ENCODE data around the gene SLC25A24.

DNA sequence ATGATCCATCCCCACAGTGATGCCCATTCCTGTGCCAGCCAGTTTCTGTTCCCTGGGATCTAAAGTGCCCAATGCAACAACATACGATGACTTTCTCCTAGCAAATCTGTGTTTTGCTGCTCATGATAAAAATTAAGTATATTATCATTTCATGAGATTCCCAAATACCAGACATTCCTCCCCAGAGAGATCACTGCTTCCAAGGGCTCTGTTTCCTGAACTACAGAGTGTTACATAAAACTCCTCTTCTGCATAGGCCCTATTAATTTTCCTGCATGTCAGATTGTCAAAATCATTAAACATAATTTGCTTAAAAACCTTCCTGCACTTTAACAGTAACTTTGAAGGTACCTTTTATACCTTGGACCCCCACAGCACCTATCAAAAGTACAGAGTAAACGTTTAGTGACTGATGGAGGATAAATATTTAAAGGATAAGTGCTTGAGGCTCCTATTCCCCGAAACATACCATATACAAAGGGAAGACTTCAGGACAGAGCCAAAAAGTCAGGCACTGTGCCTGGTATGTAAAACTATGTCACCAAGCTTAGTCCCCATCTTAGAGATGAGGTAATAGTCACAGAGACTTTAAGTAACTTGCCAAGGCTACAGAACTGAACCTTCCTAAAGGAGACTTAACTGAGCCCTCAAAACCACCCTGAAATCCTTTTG lies 50.2 kb downstream of the SLC25A24 start:
- TF ChIP-seq, protein P1, sequence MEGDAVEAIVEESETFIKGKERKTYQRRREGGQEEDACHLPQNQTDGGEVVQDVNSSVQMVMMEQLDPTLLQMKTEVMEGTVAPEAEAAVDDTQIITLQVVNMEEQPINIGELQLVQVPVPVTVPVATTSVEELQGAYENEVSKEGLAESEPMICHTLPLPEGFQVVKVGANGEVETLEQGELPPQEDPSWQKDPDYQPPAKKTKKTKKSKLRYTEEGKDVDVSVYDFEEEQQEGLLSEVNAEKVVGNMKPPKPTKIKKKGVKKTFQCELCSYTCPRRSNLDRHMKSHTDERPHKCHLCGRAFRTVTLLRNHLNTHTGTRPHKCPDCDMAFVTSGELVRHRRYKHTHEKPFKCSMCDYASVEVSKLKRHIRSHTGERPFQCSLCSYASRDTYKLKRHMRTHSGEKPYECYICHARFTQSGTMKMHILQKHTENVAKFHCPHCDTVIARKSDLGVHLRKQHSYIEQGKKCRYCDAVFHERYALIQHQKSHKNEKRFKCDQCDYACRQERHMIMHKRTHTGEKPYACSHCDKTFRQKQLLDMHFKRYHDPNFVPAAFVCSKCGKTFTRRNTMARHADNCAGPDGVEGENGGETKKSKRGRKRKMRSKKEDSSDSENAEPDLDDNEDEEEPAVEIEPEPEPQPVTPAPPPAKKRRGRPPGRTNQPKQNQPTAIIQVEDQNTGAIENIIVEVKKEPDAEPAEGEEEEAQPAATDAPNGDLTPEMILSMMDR (IDR thresholded peaks at IDR 0.05), result no peak
- no peak for TF ChIP-seq POLR2A (IDR thresholded peaks at IDR 0.05)

Data from heart left ventricle (tissue), 13 donors.